Measurements from ENCODE around the gene SLC13A3.

DNA sequence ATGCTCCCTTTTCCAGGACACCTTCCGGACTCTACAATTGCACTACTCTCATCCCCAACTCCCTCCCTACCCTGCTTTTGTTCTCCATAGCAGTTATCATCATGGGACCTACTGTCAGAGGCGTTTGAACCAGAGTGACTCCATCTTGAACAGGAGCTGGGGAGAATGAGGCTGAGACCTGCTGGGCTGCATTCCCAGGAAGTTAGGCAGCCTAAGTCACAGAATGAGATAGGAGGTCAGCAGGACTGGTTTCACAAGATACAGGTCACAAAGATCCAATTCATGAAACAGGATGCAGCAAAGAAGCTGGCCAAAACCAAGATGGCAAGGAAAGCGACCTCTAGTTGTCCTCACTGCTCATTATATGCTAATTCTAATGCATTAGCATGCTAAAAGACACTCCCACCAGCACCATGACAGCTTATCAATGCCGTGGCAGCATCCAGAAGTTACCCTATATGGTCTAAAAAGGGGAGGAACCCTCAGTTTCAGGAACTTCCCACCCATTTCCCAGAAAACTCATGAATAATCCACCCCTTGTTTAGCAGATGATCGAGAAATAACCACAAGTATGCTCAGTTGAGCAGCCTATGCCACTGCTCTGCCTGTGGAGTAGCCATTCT lies 15.6 kb downstream of the SLC13A3 start:
- no peak for TF ChIP-seq EZH2 (IDR thresholded peaks at IDR 0.05)
- no peak for TF ChIP-seq POLR2AphosphoS5 (IDR thresholded peaks at IDR 0.05; ENCODE audit: borderline replicate concordance, low read depth, low read length)

Data from SK-N-MC (cell line).